Neutrophil (primary cell): ENCODE results near the gene PGLYRP1.

Experiments used
- H3K27ac ChIP-seq: fragments of 200-600 bp; sonication (generic); 2 replicates; pipeline ENCODE4 v1.5.1; 2016; ENCODE audit warnings: mild to moderate bottlenecking, moderate library complexity
- H3K27me3 ChIP-seq: fragments of 200-600 bp; sonication (generic); 2 replicates; pipeline ENCODE4 v1.6.0; 2016; ENCODE audit warnings: mild to moderate bottlenecking
- H3K36me3 ChIP-seq: fragments of 200-600 bp; sonication (generic); 2 replicates; pipeline ENCODE4 v1.5.1; 2017
- H3K4me1 ChIP-seq, 2 experiments: fragments of 200-600 bp in 1 of 2; sonication (generic) in 1 of 2; 1 replicate in 1 of 2; 2 replicates in 1 of 2; pipeline versions ENCODE4 v1.5.1 to v1.6.1; 2013 to 2016; ENCODE audit warnings: low read depth in 1 of 2, low read length in 1 of 2, mild to moderate bottlenecking in 1 of 2, moderate library complexity in 1 of 2; ENCODE audit not compliant: control insufficient read depth in 1 of 2, insufficient read depth in 1 of 2
- H3K4me3 ChIP-seq, 2 experiments: fragments of 200-600 bp in 1 of 2; sonication (generic) in 1 of 2; 1 replicate in 1 of 2; 2 replicates in 1 of 2; pipeline ENCODE4 v1.5.1; 2013 to 2016; ENCODE audit warnings: low read depth in 1 of 2, low read length in 1 of 2, mild to moderate bottlenecking in 1 of 2, moderate library complexity in 1 of 2
- H3K9me3 ChIP-seq: fragments of 200-600 bp; sonication (generic); 2 replicates; pipeline ENCODE4 v1.5.1; 2016
- TF ChIP-seq, protein P1 (sequence below): fragments of 200-600 bp; sonication (generic); IDR thresholded peaks from 2 replicates; pipeline ENCODE4 v1.5.1; 2016; ENCODE audit warnings: antibody characterized with exemption

Gene PGLYRP1, protein sequence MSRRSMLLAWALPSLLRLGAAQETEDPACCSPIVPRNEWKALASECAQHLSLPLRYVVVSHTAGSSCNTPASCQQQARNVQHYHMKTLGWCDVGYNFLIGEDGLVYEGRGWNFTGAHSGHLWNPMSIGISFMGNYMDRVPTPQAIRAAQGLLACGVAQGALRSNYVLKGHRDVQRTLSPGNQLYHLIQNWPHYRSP

DNA sequence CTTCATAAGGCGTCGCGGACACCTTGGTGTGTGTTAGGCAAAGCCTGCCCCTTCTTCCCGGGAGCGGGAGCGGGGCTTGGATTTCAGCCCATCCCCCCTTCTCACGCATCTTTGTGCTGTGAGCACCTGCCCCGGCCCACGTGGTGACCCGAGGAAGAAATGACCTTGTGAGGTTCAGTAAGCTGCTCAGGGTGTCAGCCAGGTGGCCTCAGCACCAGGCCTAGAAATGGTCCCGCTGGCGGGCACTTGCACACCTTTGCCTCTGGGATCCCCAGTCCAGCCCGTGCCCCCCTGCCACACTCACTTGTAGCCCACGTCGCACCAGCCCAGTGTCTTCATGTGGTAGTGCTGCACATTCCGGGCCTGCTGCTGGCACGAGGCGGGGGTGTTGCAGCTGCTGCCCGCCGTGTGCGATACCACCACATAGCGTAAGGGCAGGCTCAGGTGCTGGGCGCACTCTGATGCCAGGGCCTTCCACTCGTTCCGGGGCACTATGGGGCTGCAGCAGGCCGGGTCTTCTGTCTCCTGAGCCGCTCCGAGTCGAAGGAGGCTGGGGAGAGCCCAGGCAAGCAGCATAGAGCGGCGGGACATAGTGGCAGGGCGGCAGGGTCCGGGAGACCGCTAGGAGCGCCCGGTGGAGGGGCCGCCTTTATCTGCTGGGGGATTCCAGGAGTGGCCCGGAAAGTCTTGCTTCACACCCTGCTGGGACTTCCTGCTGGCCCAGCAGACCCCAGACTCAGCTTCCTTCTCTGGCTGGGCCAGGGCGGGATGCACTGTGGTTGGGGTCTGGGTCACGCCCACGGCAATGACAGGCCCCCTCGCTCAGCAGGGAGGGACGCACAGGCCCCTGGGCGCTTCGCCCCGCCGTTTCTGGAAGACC lies at the start of gene PGLYRP1:
TSS of gene PGLYRP1 (minus strand) at position 623 of the 880 bp plus-strand sequence. CDS start at position 591, 32 bp downstream.
- H3K27me3 ChIP-seq = no peaks in the 10 kb centered on the region
- H3K36me3 ChIP-seq = peaks cover 35% of the 10 kb centered on the region
- H3K27ac ChIP-seq = peak within 1 kb of the TSS; percentile 92
- H3K4me1 ChIP-seq = peaks cover 99 to 100% of the 10 kb centered on the region in 2 experiments
- H3K4me3 ChIP-seq = peak within 1 kb of the TSS; percentile 88 to 96
- no peaks in the 10 kb centered on the region for H3K9me3 ChIP-seq
- TF ChIP-seq, protein P1, sequence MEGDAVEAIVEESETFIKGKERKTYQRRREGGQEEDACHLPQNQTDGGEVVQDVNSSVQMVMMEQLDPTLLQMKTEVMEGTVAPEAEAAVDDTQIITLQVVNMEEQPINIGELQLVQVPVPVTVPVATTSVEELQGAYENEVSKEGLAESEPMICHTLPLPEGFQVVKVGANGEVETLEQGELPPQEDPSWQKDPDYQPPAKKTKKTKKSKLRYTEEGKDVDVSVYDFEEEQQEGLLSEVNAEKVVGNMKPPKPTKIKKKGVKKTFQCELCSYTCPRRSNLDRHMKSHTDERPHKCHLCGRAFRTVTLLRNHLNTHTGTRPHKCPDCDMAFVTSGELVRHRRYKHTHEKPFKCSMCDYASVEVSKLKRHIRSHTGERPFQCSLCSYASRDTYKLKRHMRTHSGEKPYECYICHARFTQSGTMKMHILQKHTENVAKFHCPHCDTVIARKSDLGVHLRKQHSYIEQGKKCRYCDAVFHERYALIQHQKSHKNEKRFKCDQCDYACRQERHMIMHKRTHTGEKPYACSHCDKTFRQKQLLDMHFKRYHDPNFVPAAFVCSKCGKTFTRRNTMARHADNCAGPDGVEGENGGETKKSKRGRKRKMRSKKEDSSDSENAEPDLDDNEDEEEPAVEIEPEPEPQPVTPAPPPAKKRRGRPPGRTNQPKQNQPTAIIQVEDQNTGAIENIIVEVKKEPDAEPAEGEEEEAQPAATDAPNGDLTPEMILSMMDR = no peak

DNA sequence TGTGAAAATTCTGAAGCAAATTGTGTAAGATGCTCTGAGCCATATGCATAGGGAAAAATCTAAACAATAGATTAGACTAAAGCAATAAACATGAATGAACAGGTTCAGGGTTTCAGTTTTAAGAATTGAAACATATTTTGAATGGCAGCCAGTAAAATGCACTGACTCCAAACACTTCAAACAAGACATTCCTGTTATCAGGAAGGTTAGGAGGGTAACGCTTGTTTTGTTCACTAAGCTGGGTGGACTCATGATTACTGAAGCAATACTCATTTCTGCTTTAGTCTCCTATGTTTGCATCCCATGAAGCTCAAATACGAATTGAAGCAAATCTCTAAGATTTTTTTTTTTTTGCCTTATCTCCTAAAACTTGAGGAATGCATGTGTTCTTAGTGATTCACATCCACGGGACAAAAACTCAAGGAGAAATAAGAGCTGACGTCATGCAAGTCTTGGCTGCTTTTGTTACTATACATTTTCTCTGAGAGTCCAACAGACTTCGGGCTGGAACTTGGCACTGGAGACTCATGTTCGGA lies 47.0 kb upstream of the PGLYRP1 start:
- TF ChIP-seq, protein P1 = no peak
- no peak overlapping the region for H3K4me3 ChIP-seq
- H3K27ac ChIP-seq = no peak overlapping the region
- peaks cover 4 to 7% of the 10 kb centered on the region in 2 experiments for H3K4me1 ChIP-seq
- H3K36me3 ChIP-seq = no peaks in the 10 kb centered on the region
- no peaks in the 10 kb centered on the region for H3K9me3 ChIP-seq
- H3K27me3 ChIP-seq = peaks cover 98% of the 10 kb centered on the region

DNA sequence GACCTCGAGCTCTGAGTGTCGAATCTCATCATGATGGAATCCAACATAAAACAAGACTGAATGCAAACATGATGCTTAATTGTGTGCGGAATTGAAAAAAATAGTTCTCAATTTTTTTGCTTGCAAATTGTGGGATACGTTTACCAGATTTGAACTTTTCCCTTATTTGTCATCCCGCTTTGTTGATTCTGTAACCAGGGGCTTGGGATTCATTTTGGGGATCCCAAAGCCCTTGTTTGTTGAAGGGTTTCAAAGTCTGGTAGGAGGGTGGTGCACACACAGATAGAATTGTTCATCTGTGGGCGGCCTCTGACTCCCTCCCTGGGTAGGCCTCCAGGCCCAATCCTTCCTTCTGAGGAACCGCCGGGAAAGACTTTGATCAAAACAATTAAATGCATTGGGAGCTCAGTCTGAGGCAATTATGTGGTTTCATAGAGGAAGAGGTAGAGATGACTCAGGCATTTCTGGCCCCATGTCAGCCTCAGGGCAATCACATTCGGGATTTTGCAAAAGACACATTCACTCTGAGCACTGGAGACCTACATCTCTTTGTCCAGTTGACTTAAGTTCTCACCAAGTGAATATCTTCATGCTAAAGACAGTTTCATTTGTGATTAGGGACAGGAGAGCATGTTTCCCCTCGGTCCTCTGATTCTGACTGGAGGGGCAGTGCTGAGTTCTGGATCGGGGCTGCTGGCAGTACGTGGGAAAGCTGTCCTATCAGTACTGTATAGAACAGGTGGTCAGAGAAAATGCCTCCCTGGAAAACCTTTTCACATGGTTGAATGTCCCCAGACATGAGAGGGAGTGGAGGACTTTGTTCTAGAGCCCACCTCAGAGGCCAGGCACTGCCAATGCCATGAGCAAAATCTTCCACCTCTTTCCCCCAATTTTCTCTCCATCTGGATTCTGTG lies 45.7 kb upstream of the PGLYRP1 start:
- peaks cover 95% of the 10 kb centered on the region for H3K27me3 ChIP-seq
- no peaks in the 10 kb centered on the region for H3K9me3 ChIP-seq
- H3K27ac ChIP-seq = no peak overlapping the region
- TF ChIP-seq, protein P1 = no peak
- no peak overlapping the region for H3K4me3 ChIP-seq
- H3K36me3 ChIP-seq = no peaks in the 10 kb centered on the region
- peaks cover 4 to 7% of the 10 kb centered on the region in 2 experiments for H3K4me1 ChIP-seq

DNA sequence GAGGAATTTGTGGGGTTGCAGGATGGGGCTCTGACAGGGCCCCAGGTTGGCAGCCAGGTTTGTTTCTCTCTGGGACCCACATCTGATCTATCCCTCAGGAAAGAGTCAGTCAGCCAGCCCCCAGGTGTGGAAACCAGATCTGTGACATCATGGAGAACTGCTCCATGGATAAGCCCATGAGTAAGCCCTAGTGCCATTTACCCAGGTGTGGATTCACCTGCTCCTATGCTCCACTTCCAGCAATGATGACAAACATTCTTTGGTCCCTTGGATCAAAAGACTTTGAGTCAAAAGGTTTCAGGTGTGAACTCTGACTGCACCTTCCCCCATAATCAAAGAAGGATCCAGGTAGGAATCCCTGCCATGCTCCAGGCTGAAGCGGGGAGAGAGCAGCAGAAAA lies 44.8 kb upstream of the PGLYRP1 start:
- Histone ChIP-seq H3K27ac (no peak overlapping the region), H3K27me3 (peaks cover 95% of the 10 kb centered on the region), H3K4me1 (peaks cover 4 to 7% of the 10 kb centered on the region in 2 experiments), H3K9me3 (no peaks in the 10 kb centered on the region), H3K36me3 (no peaks in the 10 kb centered on the region), H3K4me3 (no peak overlapping the region)
- TF ChIP-seq, protein P1 = no peak

DNA sequence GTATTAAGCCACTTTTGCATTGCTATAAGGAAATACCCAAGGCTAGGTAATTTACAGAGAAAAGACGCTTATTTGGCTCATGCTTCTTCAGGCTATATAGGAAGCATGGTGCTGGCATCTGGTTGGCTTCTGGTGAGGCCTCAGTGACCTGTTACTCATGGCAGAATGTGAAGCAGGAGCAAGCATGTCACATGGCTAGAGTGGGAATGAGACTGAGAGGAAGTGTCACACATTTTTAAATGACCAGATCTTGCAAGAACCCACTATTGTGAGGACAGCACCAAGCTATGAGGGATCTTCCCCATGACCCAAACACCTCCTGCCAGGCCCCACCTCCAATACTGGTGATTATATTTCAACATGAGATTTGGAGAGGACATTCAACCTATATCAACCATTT lies 43.6 kb upstream of the PGLYRP1 start:
- TF ChIP-seq, protein P1 = no peak
- Histone ChIP-seq H3K9me3 (no peaks in the 10 kb centered on the region), H3K4me1 (peaks cover 4 to 7% of the 10 kb centered on the region in 2 experiments), H3K27me3 (peaks cover 93% of the 10 kb centered on the region), H3K4me3 (no peak overlapping the region), H3K27ac (no peak overlapping the region), H3K36me3 (no peaks in the 10 kb centered on the region)
